Right cardiac atrium (tissue), 5 donors: ENCODE data around the gene CD1C. TPM values are rescaled to one million over a fixed set of nuclear protein-coding genes. Genes with fewer than 3 reads are reported as not detected.
"Not testable (repeated sequence)": the region's sequence is repeated elsewhere in the genome, so short reads cannot be mapped to it uniquely, and the experiment has no call there.

Source experiments
- ATAC-seq, 2 donors: fragments of 200-7000 bp; cut with Tn5 transposase; one replicate each; pipeline versions ENCODE4 v1.8.0 to v1.9.1; 2020; ENCODE audit warnings: moderate library complexity in 2 of 2, mild to moderate bottlenecking in 1 of 2
- DNase-seq, 3 donors: peaks; one replicate each; pipeline ENCODE4 v3.0.0-alpha.2; 2020
- H3K27ac ChIP-seq: one replicate; pipeline ENCODE4 v1.5.1; 2013; ENCODE audit warnings: mild to moderate bottlenecking, low read length, control low read depth, moderate library complexity
- H3K27me3 ChIP-seq: one replicate; pipeline ENCODE4 v1.6.1; 2013; ENCODE audit not compliant: control insufficient read depth, insufficient read depth
- H3K4me1 ChIP-seq: one replicate; pipeline ENCODE4 v1.6.1; 2013; ENCODE audit warnings: low read length; ENCODE audit not compliant: control insufficient read depth, insufficient read depth
- H3K4me3 ChIP-seq: one replicate; pipeline ENCODE4 v1.5.1; 2013; ENCODE audit warnings: low read length, control low read depth
- H3K9me3 ChIP-seq: one replicate; pipeline ENCODE4 v1.6.1; 2013; ENCODE audit warnings: low read length; ENCODE audit not compliant: control insufficient read depth
- WGBS: extraction: QIAGEN DNeasy Blood & Tissue Kit; methylation state at CpG from one replicate; pipeline ENCODE4 v1.1.7; 2013; 5-methylcytosine and 5-hydroxymethylcytosine counted together
- intact Hi-C, 4 donors: fragments of 100-400 bp; cut with DNase I; formaldehyde crosslinking; loops; one replicate each; pipeline versions ENCODE4 v1.11.0 to v1.14.0; 2022 to 2023
- polyA plus RNA-seq: library from polyadenylated mRNA; stranded (reverse); fragments of 200-250 nt; gene quantifications from one replicate; pipeline ENCODE4 v1.2.3, GENCODE V29; 2013
- total RNA-seq, 4 donors: library from RNA; stranded (reverse); fragmentation: NEBNext Ultra II Directional; extraction: Animal tissue kit (Norgen Biotek cat#: 25700); gene quantifications; one replicate each; pipeline ENCODE4 v1.2.1, GENCODE V29; 2021
- donor health status: healthy with polysubstance abuse.
- donor health status: DM: no; HTN: yes; CAD: no.
- donor health status: DM: no; HTN: no; CAD: no.
- donor health status: DM: no; HTN: yes; CAD: no; lungs with severe emphysema.
- donor health status: DM: yes; HTN: yes; CAD: no.

Gene CD1C
- total and polyA plus RNA-seq, 5 donors: 0.34 to 0.65 TPM; not detected in 3

- intact Hi-C loops: no loop called here
- Histone ChIP-seq H3K9me3 (no peaks in the 10 kb centered on the region), H3K4me3 (no peak overlapping the region), H3K27ac (no peak overlapping the region), H3K27me3 (no peaks in the 10 kb centered on the region), H3K4me1 (no peaks in the 10 kb centered on the region)
- ATAC-seq (no peak), DNase-seq (no peak)
- 86% methylated on average over 3 of the region's 3 CpGs for WGBS
Measured at GRCh38 chr1:158328426-158328825, 38.7 kb downstream of the CD1C start.

GRCh38 chr1:158329300-158329699, 39.6 kb downstream of the CD1C start:
- Histone ChIP-seq H3K4me3 (no peak overlapping the region), H3K27ac (no peak overlapping the region), H3K4me1 (no peaks in the 10 kb centered on the region), H3K9me3 (no peaks in the 10 kb centered on the region), H3K27me3 (no peaks in the 10 kb centered on the region)
- WGBS: 90% methylated on average over 7 of the region's 7 CpGs
- DNase-seq (no peak), ATAC-seq (no peak)
- intact Hi-C loops: no loop called here

GRCh38 chr1:158329733-158330132, 40.0 kb downstream of the CD1C start:
- Histone ChIP-seq H3K4me3 (no peak overlapping the region), H3K9me3 (no peaks in the 10 kb centered on the region), H3K27me3 (no peaks in the 10 kb centered on the region), H3K27ac (no peak overlapping the region), H3K4me1 (no peaks in the 10 kb centered on the region)
- WGBS: 73% methylated on average over 3 of the region's 3 CpGs
- no peak for ATAC-seq
- intact Hi-C loops: no loop called here
- DNase-seq: peak in 1 of 3 donors; percentile 52

- 80% methylated on average over 11 of the region's 11 CpGs for WGBS
- H3K4me3 ChIP-seq: no peak overlapping the region
- no peaks in the 10 kb centered on the region for H3K27me3 ChIP-seq
- no peak for DNase-seq
- no peak for ATAC-seq
- intact Hi-C loops: no loop called here
- no peak overlapping the region for H3K27ac ChIP-seq
- no peaks in the 10 kb centered on the region for H3K9me3 ChIP-seq
- H3K4me1 ChIP-seq: no peaks in the 10 kb centered on the region
Measured at GRCh38 chr1:158330391-158331105, 40.8 kb downstream of the CD1C start.

GRCh38 chr1:158331106-158331425, 41.3 kb downstream of the CD1C start:
- no peak for ATAC-seq
- Histone ChIP-seq H3K9me3 (no peaks in the 10 kb centered on the region), H3K4me1 (no peaks in the 10 kb centered on the region), H3K27me3 (no peaks in the 10 kb centered on the region), H3K4me3 (no peak overlapping the region), H3K27ac (no peak overlapping the region)
- intact Hi-C loops: no loop called here
- WGBS: 93% methylated on average over 1 of the region's 1 CpG
- no peak for DNase-seq

GRCh38 chr1:158331481-158332150, 41.9 kb downstream of the CD1C start, which contains the start of gene CD1B:
Gene CD1B (minus strand): TSS chr1:158331531. CDS start chr1:158331423, 108 bp downstream.
- H3K27me3 ChIP-seq: no peaks in the 10 kb centered on the region
- DNase-seq: no peak
- intact Hi-C loops: no loop called here
- H3K27ac ChIP-seq: no peak within 1 kb of the TSS
- H3K4me1 ChIP-seq: no peaks in the 10 kb centered on the region
- H3K9me3 ChIP-seq: no peaks in the 10 kb centered on the region
- ATAC-seq: no peak
- no peak within 1 kb of the TSS for H3K4me3 ChIP-seq
- 82% methylated on average over 2 of the region's 2 CpGs for WGBS

- no peak for DNase-seq
- Histone ChIP-seq H3K4me1 (no peaks in the 10 kb centered on the region), H3K27ac (no peak overlapping the region), H3K27me3 (no peaks in the 10 kb centered on the region), H3K9me3 (no peaks in the 10 kb centered on the region), H3K4me3 (no peak overlapping the region)
- ATAC-seq: no peak
- intact Hi-C loops: no loop called here
- 63% methylated on average over 8 of the region's 8 CpGs for WGBS
Measured at GRCh38 chr1:158333405-158334155, 43.9 kb downstream of the CD1C start.

- WGBS: 51% methylated on average over 2 of the region's 2 CpGs
Measured at GRCh38 chr1:158334526-158335212, 44.9 kb downstream of the CD1C start.

GRCh38 chr1:158335213-158335532, 45.5 kb downstream of the CD1C start:
- no peak overlapping the region for H3K4me3 ChIP-seq
- H3K27ac ChIP-seq: no peak overlapping the region
- H3K4me1 ChIP-seq: no peaks in the 10 kb centered on the region
- no peaks in the 10 kb centered on the region for H3K9me3 ChIP-seq
- intact Hi-C loops: no loop called here
- ATAC-seq (no peak), DNase-seq (no peak)
- no peaks in the 10 kb centered on the region for H3K27me3 ChIP-seq

More at GRCh38 chr1:158334526-158335212, 44.9 kb downstream of the CD1C start:
- Histone ChIP-seq H3K27ac (no peak overlapping the region), H3K4me1 (no peaks in the 10 kb centered on the region), H3K27me3 (no peaks in the 10 kb centered on the region), H3K9me3 (no peaks in the 10 kb centered on the region), H3K4me3 (no peak overlapping the region)
- intact Hi-C loops: no loop called here
- ATAC-seq (no peak), DNase-seq (no peak)

GRCh38 chr1:158336413-158336812, 46.7 kb downstream of the CD1C start:
- 71% methylated on average over 7 of the region's 7 CpGs for WGBS
- DNase-seq, H3K27ac ChIP-seq, H3K4me1 ChIP-seq, intact Hi-C loops, H3K4me3 ChIP-seq, H3K27me3 ChIP-seq, H3K9me3 ChIP-seq, ATAC-seq: not testable (repeated sequence)
